ENCODE measurements around the gene XPNPEP1. TPM values are rescaled to one million over a fixed set of nuclear protein-coding genes. Genes with fewer than 3 reads are reported as not detected.

The XPNPEP1 gene
- total RNA-seq, 1 experiment from 2014 or later = 125 TPM

DNA sequence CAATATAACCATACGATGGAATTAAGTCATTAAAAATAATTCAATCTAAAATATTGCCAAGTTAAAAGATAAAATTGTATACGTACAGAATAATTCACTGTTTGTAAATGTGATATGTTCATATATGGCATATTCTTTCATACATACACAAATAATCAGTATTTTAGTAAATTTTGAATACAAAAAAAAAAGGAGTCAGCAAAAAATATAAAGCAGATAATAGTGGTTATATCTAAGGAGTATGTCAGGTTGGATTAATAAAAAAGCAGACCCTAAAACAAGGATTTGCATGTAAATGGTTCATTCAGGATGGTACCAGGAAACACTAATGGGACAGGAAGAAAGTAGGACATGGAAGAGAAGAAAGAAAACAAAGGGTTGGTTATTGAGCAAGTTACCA is 59.5 kb downstream of the XPNPEP1 start:
- DNase-seq (ENCODE audit: low read depth) = no peak

DNA sequence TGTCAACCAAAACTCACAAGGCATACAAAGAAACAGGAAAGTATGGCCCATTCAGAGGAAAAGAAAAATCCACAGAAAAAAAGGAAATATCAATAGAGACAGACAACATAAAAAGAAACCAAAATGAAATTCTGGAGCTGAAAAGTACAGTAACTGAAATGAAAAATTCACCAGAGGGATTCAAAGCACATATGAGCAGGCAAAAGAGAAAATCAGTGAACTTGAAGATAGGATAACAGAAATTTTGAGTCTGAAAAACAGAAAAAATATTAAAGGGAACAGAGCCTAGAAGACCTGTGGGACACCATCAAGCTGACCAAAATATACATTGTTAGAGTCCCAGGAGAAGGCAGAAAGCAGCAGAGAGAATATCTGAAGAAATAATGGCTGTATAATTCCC is 60.6 kb downstream of the XPNPEP1 start:
- no peak for DNase-seq (ENCODE audit: low read depth)

DNA sequence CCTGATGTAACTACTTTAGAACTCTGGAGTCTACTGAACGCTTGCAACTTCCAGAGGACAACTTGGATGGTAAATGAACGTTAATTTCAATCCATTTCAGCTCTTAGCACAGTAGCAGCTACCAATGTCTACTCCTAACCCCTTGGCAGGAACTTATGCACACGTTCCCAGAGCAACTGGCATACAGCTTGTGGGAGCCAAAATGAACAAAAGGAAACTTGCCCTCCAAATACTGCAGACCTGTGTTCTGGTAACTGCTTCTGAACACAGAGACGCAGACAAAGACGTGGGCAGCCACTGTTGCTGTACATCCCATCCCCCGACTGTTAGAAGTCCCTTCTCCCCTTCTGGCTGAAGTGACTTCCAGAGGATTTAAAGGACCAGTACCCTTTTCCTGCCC is 61.3 kb downstream of the XPNPEP1 start:
- DNase-seq (ENCODE audit: low read depth) = no peak

DNA sequence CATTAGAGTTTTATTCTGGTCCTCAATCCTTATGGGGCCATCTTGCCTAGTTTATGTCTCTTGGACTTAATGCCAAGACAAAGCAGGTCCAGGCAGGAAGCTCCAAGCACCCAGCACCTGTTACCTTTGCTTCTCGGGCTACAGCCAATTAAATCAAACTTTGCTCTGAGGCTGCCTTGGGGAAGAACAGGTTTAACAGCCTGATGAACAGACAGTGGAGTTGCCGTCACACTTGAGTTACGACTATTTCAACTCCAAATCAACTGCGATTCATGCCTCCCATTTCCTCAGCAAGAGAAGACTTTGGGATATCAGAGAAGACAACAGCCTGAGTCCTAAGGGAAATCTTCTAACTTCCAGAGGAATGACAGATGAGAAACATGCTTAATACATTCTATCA is 62.2 kb downstream of the XPNPEP1 start:
- no peak for DNase-seq (ENCODE audit: low read depth)

DNA sequence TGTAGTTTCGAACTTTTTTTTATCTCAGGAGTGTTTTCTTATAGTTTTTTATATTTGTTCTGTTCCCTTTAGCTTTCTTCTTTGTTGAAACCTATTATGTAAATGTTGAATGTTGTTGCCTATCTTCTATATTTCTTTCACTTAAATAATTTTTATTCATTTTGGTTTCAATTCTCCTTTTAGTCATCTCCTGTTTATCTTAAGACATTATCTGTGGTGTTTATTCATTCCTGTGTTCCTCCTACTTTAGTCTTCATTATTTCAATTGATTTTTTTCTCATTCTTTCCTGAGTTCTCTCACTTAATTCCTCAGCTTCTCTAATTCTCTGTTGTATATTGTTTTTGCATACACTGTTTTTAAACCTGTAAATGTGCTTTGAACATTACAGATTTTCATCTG is 64.1 kb downstream of the XPNPEP1 start:
- no peak for DNase-seq (ENCODE audit: low read depth)

DNA sequence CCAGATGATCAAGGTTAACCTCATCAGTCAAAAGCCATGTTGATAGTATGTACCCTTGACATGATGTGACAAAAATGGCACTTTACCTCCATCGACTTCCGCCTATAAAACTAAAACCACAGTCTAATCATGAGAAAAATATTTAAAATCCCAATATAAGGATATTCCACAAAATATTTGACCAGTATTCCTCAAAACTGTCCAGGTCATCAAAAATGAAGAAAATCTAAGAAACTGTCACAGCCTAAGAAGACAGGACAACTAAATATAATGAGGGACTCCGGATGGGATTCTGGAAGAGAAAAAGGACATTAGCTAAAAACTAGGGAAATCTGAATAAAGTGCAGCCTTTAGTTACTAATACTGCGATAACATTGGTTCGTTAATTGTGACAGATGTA is 67.6 kb downstream of the XPNPEP1 start:
- no peak for DNase-seq (ENCODE audit: low read depth)

DNA sequence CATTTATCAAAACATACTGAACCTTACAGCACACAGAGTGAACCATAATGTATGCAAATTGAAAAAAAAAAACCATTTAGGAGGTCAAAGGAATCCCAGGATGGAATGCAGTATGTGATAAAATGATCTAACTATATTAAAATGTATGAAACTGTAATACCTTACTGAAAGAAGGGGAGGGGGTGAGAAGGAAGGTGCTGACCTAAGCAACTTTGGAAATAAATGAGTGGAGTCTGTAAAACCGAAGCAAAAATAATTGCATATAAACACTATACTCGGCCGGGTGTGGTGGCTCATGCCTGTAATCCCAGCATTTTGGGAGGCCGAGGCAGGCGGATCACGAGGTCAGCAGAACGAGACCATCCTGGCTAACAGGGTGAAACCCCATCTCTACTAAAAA is 69.4 kb downstream of the XPNPEP1 start:
- no peak for DNase-seq (ENCODE audit: low read depth)

DNA sequence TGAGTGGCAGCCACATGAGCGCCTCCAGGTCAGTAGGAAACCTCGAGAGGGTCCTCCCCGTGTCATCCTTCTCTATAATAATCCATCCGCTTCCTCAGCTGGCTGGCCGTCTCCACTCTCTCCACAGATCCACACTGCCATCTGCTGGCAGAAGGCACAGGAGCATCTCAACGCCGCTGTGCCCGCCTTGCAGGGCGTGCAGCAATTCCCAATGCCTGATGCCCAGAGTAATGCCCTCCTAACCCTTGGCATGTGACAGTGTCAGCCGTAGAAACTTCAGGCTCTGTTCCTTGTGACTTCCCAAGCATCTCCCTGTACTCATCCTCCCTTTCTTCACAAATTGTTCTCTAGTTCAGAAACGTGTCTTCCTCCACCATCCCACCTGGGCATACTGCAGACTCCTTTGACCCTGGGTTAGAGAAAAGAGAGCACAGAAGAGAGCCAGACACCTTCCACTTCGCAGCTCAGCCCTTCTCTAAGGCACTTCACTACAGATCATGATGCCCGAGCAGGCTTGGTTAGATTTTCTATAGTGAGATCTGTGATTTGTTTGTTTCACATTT is 70.8 kb downstream of the XPNPEP1 start:
- peak; percentile 71 for DNase-seq (ENCODE audit: low read depth)

DNA sequence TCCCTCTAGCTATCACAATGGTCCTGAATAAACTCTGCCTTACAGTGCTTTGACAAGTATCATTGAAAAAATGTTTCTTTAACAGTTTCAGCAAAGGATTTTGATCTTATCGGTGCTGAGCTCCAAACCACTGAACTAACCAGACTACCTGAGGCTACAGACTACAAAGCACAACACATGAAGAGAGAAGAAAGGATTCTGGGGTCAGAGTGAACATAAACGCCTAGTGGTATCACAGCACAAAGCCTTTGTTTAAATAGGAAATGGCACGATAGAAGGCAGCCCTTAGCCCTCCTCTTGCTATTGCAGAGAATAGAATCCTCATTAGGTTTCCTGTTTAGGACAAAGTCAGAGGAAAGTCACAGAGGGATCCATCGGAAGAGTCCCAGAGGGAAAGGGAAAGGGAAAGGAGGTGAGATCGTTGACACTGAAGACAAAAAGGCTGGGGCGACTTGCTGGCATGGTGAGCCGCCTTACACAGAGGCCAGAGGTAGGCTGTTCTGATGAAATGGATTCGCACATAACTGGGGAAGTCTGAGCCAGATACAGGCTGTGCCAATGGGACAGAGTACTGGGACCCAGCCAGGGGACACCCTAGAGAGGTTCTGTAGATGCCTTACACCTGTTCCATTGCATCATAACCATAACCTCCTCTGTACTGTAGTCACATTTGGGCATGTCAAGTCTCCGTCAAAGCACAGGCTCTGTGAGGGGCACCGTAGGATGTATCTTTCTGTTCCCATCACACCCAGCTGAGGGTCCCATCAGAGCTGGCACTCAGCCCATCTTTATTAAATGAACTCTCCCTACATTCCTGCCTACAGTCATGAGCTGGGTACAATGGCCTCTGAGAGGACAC is 71.5 kb downstream of the XPNPEP1 start:
- DNase-seq (ENCODE audit: low read depth) = peak; percentile 2

DNA sequence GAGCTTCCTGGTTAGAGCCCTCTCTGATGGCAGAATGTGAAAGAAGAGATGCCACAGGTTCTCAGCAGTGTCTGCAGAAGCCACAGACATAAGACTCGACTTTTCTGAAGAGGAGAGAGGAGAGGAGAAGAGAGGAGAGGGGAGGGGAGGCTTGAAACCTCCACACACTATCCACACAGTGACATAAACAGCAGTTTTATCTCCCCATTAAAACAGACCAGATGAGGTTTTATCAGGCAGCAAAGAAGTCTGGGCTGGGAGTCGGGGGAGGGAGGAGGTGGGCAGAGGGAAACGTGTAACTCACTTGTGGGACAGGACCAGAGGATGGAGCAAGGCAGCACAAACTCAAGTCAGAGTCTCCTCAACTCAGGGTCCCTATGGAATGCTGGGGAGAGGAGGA is 76.5 kb downstream of the XPNPEP1 start:
- DNase-seq (ENCODE audit: low read depth) = no peak

DNA sequence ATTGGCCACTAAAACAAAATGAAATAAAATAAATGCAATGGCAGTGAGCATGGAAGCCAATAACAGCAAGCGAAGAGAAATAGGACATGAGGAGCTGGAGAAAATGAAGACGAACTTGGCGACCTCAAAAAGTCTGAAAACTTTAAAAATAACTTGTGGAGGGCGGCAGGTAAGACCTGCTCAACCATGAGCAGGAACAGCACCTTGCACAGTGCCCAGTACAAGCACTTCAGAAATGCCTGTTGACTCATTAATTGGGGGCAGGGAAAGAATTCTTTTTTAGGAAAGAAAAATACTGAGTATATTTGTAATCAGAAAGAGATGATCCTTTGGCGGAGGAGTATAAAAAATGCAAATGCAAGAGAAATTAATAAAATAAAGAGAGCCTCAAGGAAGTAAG is 78.0 kb downstream of the XPNPEP1 start:
- no peak for DNase-seq (ENCODE audit: low read depth)

DNA sequence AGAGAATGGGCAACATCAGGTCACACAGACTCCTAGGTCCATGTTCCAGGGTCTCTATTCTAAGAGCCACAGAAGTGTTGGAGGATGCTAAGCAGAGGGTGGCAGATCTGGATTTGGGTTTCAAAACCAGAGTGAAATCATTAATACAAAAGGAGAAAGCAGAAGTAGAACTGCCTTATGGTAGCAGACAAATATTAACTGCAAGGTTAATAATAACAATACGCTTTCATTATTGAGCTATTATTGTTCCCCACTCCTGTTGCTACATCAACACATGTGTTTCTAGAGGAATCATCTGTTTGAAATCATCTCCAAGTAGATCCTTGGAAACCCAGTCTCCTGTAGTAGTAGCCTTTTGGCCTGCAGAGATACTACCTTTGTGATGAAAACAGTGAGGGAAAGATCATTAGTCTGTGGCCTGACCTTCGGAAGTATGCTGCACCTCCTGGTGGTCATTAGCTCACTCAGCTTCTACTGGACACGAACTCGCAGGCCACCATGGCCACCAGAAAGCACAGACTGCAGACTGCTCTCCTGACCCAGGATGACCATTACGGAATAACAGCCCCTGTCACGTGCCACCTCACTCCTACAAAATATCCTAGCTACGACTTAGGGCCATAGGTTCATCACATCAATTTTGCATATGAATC is 84.6 kb downstream of the XPNPEP1 start:
- no peak for DNase-seq (ENCODE audit: low read depth)

DNA sequence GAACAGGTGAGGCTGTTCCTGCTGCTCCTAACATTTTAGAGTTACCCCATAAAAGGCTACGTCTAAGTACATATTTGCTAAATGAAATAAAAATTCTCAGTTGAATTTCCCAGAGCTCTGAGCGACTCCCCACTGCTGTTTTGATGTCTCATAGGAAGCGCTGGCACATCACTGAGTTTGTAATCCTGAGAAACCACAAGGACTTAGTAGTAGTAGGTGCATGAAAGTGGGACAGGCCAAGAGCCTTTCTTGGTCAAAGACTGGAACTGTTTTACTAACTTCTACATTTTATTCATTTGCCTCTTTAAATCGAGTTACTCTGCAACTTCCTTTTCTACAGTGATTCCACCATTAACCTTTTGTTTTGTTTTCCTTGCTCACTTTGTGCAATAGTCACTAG is 85.9 kb downstream of the XPNPEP1 start:
- DNase-seq (ENCODE audit: low read depth) = peak; percentile 18

DNA sequence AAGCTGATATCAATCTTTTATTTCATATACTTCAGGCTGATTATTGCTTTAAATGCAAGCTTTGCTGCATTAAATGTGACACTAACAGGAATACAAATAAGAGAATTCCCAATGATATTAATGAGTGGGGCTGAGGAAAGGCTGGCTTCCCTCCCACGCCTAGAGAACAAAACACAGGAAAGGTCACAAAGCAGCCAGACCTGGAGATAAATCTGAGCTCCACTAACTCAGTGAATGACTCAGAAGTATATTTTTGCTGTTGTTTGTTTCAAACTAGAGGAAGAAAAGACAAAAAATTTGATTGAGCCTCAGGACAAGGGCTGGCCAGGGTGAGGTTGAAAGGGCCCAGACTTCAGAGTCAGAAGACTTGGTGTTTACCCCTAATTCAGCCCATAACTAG is 88.1 kb downstream of the XPNPEP1 start:
- no peak for DNase-seq (ENCODE audit: low read depth)

DNA sequence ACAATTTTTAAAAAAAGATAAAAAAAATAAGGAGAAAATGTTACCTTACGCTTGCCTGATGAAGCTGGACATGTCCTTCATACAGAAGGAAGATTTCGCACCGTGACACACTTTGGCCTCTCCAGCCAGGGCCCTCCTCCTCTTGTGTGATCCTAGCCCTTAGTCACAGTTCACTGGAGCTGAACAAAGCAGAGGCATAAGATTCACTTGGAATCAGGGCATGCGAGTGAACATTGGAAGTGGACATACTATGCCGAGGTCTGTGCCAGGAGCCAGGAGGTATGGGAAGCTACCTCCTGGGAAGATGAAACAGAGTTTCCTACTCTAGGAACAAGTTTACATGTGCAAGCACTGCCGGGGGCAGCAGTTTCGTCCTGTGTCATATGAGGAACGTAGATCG is 91.5 kb downstream of the XPNPEP1 start:
- no peak for DNase-seq (ENCODE audit: low read depth)

DNA sequence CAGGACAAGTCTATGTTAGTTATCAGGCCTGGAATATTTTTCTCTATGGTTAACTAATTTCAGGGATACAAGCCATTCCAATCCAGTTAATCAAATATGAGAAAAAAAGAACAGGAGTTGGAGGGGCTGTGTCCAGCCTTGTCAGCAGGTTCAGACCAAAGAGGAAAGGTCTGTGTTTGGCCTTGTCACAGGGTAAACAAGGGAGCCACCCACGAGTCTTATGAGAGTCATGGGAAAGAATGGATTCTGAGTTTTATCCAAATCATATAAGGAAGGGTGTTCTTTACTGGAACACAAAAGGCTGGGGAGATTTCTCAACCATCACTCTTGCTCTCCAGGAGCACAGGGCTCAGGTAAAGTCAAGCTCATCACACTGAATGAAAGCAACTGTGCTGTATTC is 99.1 kb downstream of the XPNPEP1 start:
- DNase-seq (ENCODE audit: low read depth) = no peak

DNA sequence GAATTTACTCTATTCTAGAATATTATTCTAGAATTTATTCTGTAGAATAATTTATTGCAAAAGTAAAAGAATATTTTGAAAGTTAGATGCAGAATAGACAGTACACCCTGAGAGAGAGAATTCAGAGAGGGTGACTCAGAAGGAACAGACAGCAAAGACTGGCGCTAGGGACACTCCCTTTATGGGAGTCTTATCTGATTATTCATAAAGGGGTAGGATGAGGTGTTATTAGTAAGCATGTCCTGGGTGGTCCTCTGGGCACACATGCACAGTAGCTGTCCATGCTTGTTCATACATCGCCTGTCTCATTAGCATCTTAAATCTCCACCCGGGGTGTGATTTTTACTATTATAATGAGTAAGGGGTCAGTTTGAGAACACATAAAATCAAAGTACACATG is 100.1 kb downstream of the XPNPEP1 start:
- peak; percentile 34 for DNase-seq (ENCODE audit: low read depth)

DNA sequence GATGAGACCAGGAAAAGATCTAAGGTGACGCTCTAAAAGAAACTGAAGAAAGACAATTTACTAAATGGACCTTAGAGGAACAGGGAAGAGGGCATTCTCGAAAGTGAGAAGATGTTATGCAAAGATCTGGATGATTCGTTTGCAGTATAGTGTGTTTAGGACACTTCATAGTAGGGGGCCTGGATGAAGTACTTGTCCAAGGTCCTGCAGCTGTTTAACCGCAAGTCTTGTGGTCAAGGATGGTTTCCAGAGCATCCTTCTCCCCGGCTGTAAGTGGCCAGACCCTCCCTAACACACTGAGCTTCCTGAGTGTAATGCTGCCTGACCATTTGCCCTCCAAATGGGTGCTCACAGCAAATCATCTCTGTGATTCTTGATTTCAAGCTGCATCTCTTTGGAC is 101.6 kb downstream of the XPNPEP1 start:
- peak; percentile 11 for DNase-seq (ENCODE audit: low read depth)

DNA sequence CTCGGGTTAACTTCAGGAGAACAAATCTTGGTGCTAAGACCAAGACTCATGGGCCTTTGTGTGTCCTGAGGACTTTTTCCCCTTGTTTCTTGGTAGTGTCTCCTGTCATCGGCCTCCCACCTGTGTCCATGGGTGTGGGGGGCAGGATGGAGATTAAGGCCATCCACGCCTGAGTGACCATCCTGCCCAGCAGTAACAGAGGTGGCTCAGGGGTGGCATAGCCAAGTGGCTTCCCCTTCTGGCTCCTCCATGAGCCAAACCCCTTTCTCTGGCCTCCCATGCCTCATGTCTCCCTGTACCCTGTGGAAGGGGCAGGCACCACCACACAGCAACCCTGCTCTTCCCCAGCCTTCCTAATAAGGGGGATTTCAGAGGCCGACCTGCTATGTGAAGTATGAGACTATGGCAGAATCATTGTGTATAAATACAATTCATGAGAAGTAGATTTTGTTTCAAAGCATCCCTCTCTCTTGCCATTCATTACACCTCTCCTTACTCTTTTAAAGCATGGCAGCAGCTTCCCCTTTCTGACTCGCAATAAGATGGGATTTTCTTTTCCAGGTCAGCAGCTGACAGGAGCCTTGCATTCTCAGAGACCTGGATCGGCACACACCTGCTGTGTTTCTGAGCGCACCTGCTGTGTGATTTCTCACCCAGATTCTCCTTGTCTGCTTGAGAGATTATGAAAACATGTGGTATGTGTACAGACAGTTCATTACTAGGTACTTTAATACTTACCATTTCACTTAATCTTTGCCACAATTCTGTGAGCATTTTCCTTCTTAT is 102.5 kb downstream of the XPNPEP1 start:
- no peak for DNase-seq (ENCODE audit: low read depth)

DNA sequence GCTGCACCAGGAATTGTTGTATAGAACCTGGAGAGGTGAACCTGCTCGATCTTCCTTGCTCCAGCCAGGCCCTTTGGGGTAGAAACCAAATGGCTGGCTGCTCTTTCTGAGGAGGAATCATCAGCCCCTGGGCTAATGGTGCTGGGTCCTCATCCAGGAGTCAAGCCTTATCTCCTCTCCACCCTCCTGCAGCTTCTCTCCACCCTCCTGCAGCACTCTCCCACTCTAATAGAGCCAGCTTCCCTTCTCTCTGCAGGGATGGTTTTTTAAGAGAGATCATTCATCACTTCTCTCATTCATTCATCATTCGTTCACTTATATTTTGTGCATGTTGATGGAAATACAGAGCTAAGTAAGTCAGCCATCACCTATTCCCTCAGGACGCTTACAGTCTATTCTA is 103.5 kb downstream of the XPNPEP1 start:
- DNase-seq (ENCODE audit: low read depth) = no peak
